ENCODE results near the gene INPP5J.
"Not testable (repeated sequence)": the region's sequence is repeated elsewhere in the genome, so short reads cannot be mapped to it uniquely, and the experiment has no call there.

INPP5J gene

DNA sequence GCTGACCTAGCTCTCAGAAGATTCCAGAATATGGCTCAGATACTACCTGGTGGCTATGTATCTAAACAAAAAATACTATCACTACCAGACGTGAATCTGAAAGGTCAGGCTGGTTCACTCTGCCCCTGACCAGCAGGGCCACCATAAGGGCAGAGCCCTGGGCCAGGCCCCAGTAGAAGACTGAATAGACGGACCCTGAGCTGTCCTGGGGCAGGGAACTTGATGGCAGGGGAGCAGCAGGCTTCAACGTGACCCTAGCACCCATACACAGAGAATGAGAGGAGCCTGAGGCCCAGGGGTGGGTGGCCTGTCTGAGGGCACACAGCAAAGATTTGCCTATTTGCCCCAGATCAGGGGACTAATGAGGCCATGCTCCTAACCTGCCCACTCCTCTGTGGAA, 30.6 kb downstream of the INPP5J start:
- TF ChIP-seq PAX5 (IDR thresholded peaks at IDR 0.05; ENCODE audit: insufficient read depth, low read length, severe bottlenecking) (no peak), POU2F2 (IDR thresholded peaks at IDR 0.05; ENCODE audit: low read depth, low read length) (no peak), TAF1 (IDR thresholded peaks at IDR 0.05; ENCODE audit: low read depth, low read length) (no peak), POLR2AphosphoS5 (IDR thresholded peaks at IDR 0.05; ENCODE audit: low read depth, low read length) (no peak), SPI1 (IDR thresholded peaks at IDR 0.05; ENCODE audit: low read depth, low read length) (no peak), POLR2A (IDR thresholded peaks at IDR 0.05; ENCODE audit: low read depth, low read length) (no peak)
- FAIRE-seq (no peak), DNase-seq (ENCODE audit: insufficient read length, low spot score) (no peak)

GRCh38 chr22:31154975-31155374, 32.2 kb downstream of the INPP5J start:
- DNase-seq (ENCODE audit: insufficient read length, low spot score) (no peak), FAIRE-seq (no peak)
- TF ChIP-seq POU2F2 (IDR thresholded peaks at IDR 0.05; ENCODE audit: low read depth, low read length) = no peak
- TF ChIP-seq POLR2A (IDR thresholded peaks at IDR 0.05; ENCODE audit: low read depth, low read length) = no peak
- TF ChIP-seq POLR2AphosphoS5 (IDR thresholded peaks at IDR 0.05; ENCODE audit: low read depth, low read length) = no peak
- no peak for TF ChIP-seq PAX5 (IDR thresholded peaks at IDR 0.05; ENCODE audit: insufficient read depth, low read length, severe bottlenecking)
- no peak for TF ChIP-seq TAF1 (IDR thresholded peaks at IDR 0.05; ENCODE audit: low read depth, low read length)
- no peak for TF ChIP-seq SPI1 (IDR thresholded peaks at IDR 0.05; ENCODE audit: low read depth, low read length)

DNA sequence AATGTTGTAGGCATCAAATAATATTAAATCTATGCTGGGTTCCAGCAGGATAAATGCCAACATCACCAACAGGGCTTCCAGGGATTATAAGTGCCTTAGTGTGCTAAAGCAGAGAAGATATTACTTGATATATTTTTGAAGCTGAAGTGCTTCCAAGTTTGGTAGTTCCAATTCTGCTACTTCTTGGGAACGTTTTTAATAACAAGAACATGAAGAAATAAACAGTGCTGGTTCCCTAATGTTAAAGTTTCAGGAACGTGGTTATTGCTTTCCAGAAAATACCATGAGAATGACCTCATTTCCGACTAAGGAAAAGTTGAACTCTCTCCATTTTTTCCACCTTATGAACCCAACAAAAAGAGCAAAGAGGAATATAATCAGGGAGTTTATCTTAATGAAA, 32.7 kb downstream of the INPP5J start:
- TF ChIP-seq TAF1 (IDR thresholded peaks at IDR 0.05; ENCODE audit: low read depth, low read length) = no peak
- TF ChIP-seq POLR2A (IDR thresholded peaks at IDR 0.05; ENCODE audit: low read depth, low read length) = no peak
- no peak for TF ChIP-seq SPI1 (IDR thresholded peaks at IDR 0.05; ENCODE audit: low read depth, low read length)
- TF ChIP-seq POLR2AphosphoS5 (IDR thresholded peaks at IDR 0.05; ENCODE audit: low read depth, low read length) = no peak
- no peak for TF ChIP-seq POU2F2 (IDR thresholded peaks at IDR 0.05; ENCODE audit: low read depth, low read length)
- no peak for TF ChIP-seq PAX5 (IDR thresholded peaks at IDR 0.05; ENCODE audit: insufficient read depth, low read length, severe bottlenecking)
- DNase-seq (ENCODE audit: insufficient read length, low spot score) = no peak
- FAIRE-seq = no peak

DNA sequence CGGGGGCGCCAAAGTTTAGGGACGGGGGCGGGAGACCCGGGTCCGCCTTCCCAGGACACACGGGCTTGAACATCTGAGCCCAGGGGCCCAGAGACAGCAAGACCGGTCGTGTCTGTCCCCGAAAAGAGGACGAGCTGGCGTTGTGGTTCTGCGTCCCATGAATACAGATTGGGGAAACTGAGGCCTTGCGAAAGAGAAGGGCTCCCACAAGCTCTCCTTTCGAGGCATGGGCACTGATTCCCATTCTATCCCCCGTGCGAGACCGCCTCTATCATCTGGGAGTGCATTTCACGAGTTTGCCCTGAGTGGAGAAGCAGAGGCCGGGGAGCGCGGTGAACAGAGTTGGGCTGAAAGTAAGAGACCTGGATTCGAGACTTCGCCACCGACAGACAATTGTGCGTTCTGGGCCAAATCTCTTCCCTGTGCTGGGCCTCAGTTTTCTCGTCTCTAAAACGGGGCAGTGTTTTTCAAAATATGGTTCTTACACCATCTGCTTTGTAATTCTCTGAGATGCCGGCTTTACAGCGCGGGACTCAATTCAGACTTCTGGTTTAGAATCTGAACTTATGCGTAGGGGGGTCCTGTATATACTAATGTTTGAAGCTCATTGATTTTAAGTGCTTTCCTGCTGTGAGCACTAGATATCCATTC, 37.7 kb downstream of the INPP5J start:
- DNase-seq (ENCODE audit: insufficient read length, low spot score) (no peak), FAIRE-seq (no peak)
- TF ChIP-seq POU2F2 (IDR thresholded peaks at IDR 0.05; ENCODE audit: low read depth, low read length) (no peak), POLR2AphosphoS5 (IDR thresholded peaks at IDR 0.05; ENCODE audit: low read depth, low read length) (no peak), PAX5 (IDR thresholded peaks at IDR 0.05; ENCODE audit: insufficient read depth, low read length, severe bottlenecking) (no peak), TAF1 (IDR thresholded peaks at IDR 0.05; ENCODE audit: low read depth, low read length) (no peak), POLR2A (IDR thresholded peaks at IDR 0.05; ENCODE audit: low read depth, low read length) (no peak)

DNA sequence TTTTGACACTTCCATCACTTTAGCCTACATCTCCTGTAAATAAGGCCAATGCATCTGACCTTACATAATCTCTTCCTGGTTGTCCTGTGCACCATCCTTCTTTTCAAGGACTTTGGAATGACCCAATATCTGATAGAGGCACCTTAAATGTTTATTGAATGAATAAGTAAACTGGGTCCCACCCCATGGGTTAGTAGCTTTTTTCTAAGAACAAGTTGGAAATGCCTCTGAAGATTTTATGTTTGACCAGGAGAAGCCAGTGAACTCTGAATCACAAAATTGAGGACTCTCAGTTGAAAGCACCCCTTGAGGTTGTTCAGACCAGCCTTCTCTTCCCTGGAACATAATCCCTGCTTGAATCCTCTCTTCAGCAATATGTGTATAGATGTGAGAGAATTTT, 38.6 kb downstream of the INPP5J start:
- no peak for TF ChIP-seq TAF1 (IDR thresholded peaks at IDR 0.05; ENCODE audit: low read depth, low read length)
- TF ChIP-seq POLR2AphosphoS5 (IDR thresholded peaks at IDR 0.05; ENCODE audit: low read depth, low read length) = no peak
- TF ChIP-seq POU2F2 (IDR thresholded peaks at IDR 0.05; ENCODE audit: low read depth, low read length) = no peak
- no peak for TF ChIP-seq SPI1 (IDR thresholded peaks at IDR 0.05; ENCODE audit: low read depth, low read length)
- TF ChIP-seq POLR2A (IDR thresholded peaks at IDR 0.05; ENCODE audit: low read depth, low read length) = no peak
- no peak for TF ChIP-seq PAX5 (IDR thresholded peaks at IDR 0.05; ENCODE audit: insufficient read depth, low read length, severe bottlenecking)
- DNase-seq (ENCODE audit: insufficient read length, low spot score) = no peak
- FAIRE-seq = no peak

- no peak for TF ChIP-seq POLR2AphosphoS5 (IDR thresholded peaks at IDR 0.05; ENCODE audit: low read depth, low read length)
- TF ChIP-seq SPI1 (IDR thresholded peaks at IDR 0.05; ENCODE audit: low read depth, low read length) = no peak
- TF ChIP-seq PAX5 (IDR thresholded peaks at IDR 0.05; ENCODE audit: insufficient read depth, low read length, severe bottlenecking) = no peak
- no peak for TF ChIP-seq POLR2A (IDR thresholded peaks at IDR 0.05; ENCODE audit: low read depth, low read length)
- TF ChIP-seq POU2F2 (IDR thresholded peaks at IDR 0.05; ENCODE audit: low read depth, low read length) = no peak
- TF ChIP-seq TAF1 (IDR thresholded peaks at IDR 0.05; ENCODE audit: low read depth, low read length) = no peak
- no peak for DNase-seq (ENCODE audit: insufficient read length, low spot score)
- FAIRE-seq = no peak
Observed at GRCh38 chr22:31162015-31162765, 39.4 kb downstream of the INPP5J start.

- TF ChIP-seq POLR2AphosphoS5 (IDR thresholded peaks at IDR 0.05; ENCODE audit: low read depth, low read length) (no peak), POU2F2 (IDR thresholded peaks at IDR 0.05; ENCODE audit: low read depth, low read length) (no peak), SPI1 (IDR thresholded peaks at IDR 0.05; ENCODE audit: low read depth, low read length) (no peak), POLR2A (IDR thresholded peaks at IDR 0.05; ENCODE audit: low read depth, low read length) (no peak), PAX5 (IDR thresholded peaks at IDR 0.05; ENCODE audit: insufficient read depth, low read length, severe bottlenecking) (no peak), TAF1 (IDR thresholded peaks at IDR 0.05; ENCODE audit: low read depth, low read length) (no peak)
- FAIRE-seq (no peak), DNase-seq (ENCODE audit: insufficient read length, low spot score) (no peak)
Observed at GRCh38 chr22:31170971-31171370, 48.2 kb downstream of the INPP5J start.

- TF ChIP-seq SPI1 (IDR thresholded peaks at IDR 0.05; ENCODE audit: low read depth, low read length) = 0 out of 2 replicates have a peak, but pooled peaks have one; percentile 1
- DNase-seq (ENCODE audit: insufficient read length, low spot score); FAIRE-seq: not testable (repeated sequence)
Observed at GRCh38 chr22:31171734-31172133, 49.0 kb downstream of the INPP5J start.

DNA sequence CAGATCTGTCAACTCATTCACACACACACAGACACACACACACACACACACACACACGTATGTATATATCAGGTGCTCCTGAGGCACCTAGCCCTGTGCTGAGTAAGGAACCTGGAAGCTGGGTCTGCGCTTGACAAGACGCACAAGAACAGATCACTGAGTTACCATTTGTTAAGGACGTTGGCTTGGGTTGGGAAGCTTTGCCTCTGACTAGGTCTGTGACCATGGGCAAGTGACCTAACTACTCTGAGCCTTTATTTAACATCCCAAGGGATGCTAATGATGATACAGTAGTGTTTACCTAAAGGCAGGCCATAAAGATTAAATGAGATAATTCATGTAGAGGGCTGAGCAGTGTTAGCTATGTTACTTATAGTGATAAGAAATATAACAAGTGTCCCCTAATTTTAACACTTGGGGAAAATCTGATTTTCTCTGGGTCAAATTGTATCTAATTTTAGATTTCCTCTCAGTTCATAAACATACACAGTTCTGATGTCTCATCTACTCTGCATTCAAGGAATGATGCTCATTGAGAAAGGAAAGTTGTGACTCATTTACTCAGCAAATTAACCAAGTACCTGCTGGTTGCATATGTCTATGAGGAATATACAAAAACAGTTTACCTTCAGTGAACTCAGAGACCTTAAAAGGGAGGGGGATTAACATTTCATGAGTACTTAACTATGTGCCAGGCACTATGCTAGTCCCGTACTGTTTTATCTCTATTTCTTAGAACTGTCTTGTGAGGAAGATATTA, 50.8 kb downstream of the INPP5J start:
- FAIRE-seq (no peak), DNase-seq (ENCODE audit: insufficient read length, low spot score) (no peak)
- TF ChIP-seq TAF1 (IDR thresholded peaks at IDR 0.05; ENCODE audit: low read depth, low read length) (no peak), POU2F2 (IDR thresholded peaks at IDR 0.05; ENCODE audit: low read depth, low read length) (no peak), POLR2AphosphoS5 (IDR thresholded peaks at IDR 0.05; ENCODE audit: low read depth, low read length) (no peak), PAX5 (IDR thresholded peaks at IDR 0.05; ENCODE audit: insufficient read depth, low read length, severe bottlenecking) (no peak), POLR2A (IDR thresholded peaks at IDR 0.05; ENCODE audit: low read depth, low read length) (no peak), SPI1 (IDR thresholded peaks at IDR 0.05; ENCODE audit: low read depth, low read length) (no peak)
